ENCODE measurements around the gene IFNB1. TPM values are rescaled to one million over a fixed set of nuclear protein-coding genes. Genes with fewer than 3 reads are reported as not detected.
A peak's percentile ranks its signal among the peaks of the same experiment; 100 is the strongest.

Gene IFNB1
- total and polyA plus RNA-seq, 9 donors = not detected

- Histone ChIP-seq H3K4me3 (ENCODE audit: low read length) (no peak overlapping the region), H3K36me3 (ENCODE audit: control insufficient read depth, insufficient read depth, low read length) (no peaks in the 10 kb centered on the region), H3K27me3 (ENCODE audit: control insufficient read depth, insufficient read depth, low read length) (no peaks in the 10 kb centered on the region), H3K9me3 (replicated peaks; ENCODE audit: control insufficient read depth, low read depth, low read length) (no peaks in the 10 kb centered on the region), H3K4me1 (ENCODE audit: control insufficient read depth, insufficient read depth, low read length) (peaks cover 4% of the 10 kb centered on the region), H3K27ac (ENCODE audit: low read length) (no peak overlapping the region)
- no peak for DNase-seq
Observed at GRCh38 chr9:21070906-21071305, 6.8 kb downstream of the IFNB1 start.

DNA sequence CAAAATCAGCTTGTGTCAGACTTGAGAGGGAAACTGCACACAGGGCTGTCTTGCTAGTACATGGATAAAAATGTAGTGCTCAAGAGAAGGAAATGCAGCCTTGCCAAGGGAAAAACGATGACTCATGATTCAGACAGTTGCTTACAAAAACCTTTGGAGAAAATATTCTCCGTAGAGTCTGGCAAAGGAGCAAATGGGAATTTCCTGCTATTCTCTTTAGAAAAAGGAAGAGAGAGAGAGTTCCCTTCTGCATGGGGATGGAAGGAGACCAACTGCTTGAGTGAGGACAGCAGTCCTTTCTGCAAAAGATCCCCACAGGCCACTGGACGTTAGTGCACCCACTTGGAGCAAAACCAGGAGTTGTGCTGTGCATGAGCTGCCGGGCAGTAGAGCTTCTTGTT lies 7.6 kb downstream of the IFNB1 start:
- peak; percentile 97 for DNase-seq
- Histone ChIP-seq H3K4me3 (ENCODE audit: low read length) (no peak overlapping the region), H3K27me3 (ENCODE audit: control insufficient read depth, insufficient read depth, low read length) (no peaks in the 10 kb centered on the region), H3K9me3 (replicated peaks; ENCODE audit: control insufficient read depth, low read depth, low read length) (no peaks in the 10 kb centered on the region), H3K27ac (ENCODE audit: low read length) (peak overlapping the region; percentile 26), H3K36me3 (ENCODE audit: control insufficient read depth, insufficient read depth, low read length) (no peaks in the 10 kb centered on the region), H3K4me1 (ENCODE audit: control insufficient read depth, insufficient read depth, low read length) (peaks cover 4% of the 10 kb centered on the region)
- 18% methylated on average over 1 of the region's 4 CpGs for WGBS (ENCODE audit: insufficient coverage)

- no peaks in the 10 kb centered on the region for H3K27me3 ChIP-seq (ENCODE audit: control insufficient read depth, insufficient read depth, low read length)
- DNase-seq = peak; percentile 81
- WGBS (ENCODE audit: insufficient coverage) = no CpG with 5 or more reads among the region's 2 CpGs
- H3K27ac ChIP-seq (ENCODE audit: low read length) = no peak overlapping the region
- H3K4me3 ChIP-seq (ENCODE audit: low read length) = no peak overlapping the region
- H3K4me1 ChIP-seq (ENCODE audit: control insufficient read depth, insufficient read depth, low read length) = no peaks in the 10 kb centered on the region
- H3K9me3 ChIP-seq (replicated peaks; ENCODE audit: control insufficient read depth, low read depth, low read length) = no peaks in the 10 kb centered on the region
- no peaks in the 10 kb centered on the region for H3K36me3 ChIP-seq (ENCODE audit: control insufficient read depth, insufficient read depth, low read length)
Observed at GRCh38 chr9:21060919-21061561, 16.7 kb downstream of the IFNB1 start.

- H3K36me3 ChIP-seq (ENCODE audit: control insufficient read depth, insufficient read depth, low read length) = no peaks in the 10 kb centered on the region
- no peak for DNase-seq
- no peaks in the 10 kb centered on the region for H3K4me1 ChIP-seq (ENCODE audit: control insufficient read depth, insufficient read depth, low read length)
- H3K4me3 ChIP-seq (ENCODE audit: low read length) = no peak overlapping the region
- H3K27ac ChIP-seq (ENCODE audit: low read length) = no peak overlapping the region
- no CpG with 5 or more reads among the region's 1 CpG for WGBS (ENCODE audit: insufficient coverage)
- no peaks in the 10 kb centered on the region for H3K9me3 ChIP-seq (replicated peaks; ENCODE audit: control insufficient read depth, low read depth, low read length)
- no peaks in the 10 kb centered on the region for H3K27me3 ChIP-seq (ENCODE audit: control insufficient read depth, insufficient read depth, low read length)
Observed at GRCh38 chr9:21056931-21057330, 20.8 kb downstream of the IFNB1 start.

GRCh38 chr9:21053851-21054250 lies 23.9 kb downstream of the IFNB1 start:
- WGBS (ENCODE audit: insufficient coverage) = no CpG with 5 or more reads among the region's 2 CpGs
- H3K9me3 ChIP-seq (replicated peaks; ENCODE audit: control insufficient read depth, low read depth, low read length) = no peaks in the 10 kb centered on the region
- H3K27ac ChIP-seq (ENCODE audit: low read length) = no peak overlapping the region
- no peak for DNase-seq
- no peaks in the 10 kb centered on the region for H3K36me3 ChIP-seq (ENCODE audit: control insufficient read depth, insufficient read depth, low read length)
- no peaks in the 10 kb centered on the region for H3K4me1 ChIP-seq (ENCODE audit: control insufficient read depth, insufficient read depth, low read length)
- H3K4me3 ChIP-seq (ENCODE audit: low read length) = no peak overlapping the region
- H3K27me3 ChIP-seq (ENCODE audit: control insufficient read depth, insufficient read depth, low read length) = no peaks in the 10 kb centered on the region

DNA sequence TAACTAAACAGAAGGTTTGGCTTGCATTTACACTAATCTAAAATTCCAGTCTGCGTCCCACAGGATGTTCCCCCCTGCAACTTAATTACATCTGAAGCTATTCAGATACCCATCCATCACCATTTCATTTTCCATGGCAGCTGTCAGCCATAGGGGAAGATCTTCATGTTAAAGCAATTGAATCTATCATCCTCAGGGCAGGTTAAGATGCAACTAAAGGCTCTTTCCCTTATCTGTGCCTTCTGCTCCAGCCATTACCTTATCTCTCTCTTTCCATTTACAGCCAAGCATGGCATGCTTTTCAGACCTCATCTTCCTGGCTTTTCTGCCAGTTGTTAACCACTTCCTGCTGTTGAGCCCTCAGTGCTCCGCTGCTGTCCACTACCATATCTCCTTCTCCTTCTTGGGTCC lies 30.5 kb downstream of the IFNB1 start:
- Histone ChIP-seq H3K27me3 (ENCODE audit: control insufficient read depth, insufficient read depth, low read length) (no peaks in the 10 kb centered on the region), H3K9me3 (replicated peaks; ENCODE audit: control insufficient read depth, low read depth, low read length) (no peaks in the 10 kb centered on the region), H3K4me1 (ENCODE audit: control insufficient read depth, insufficient read depth, low read length) (no peaks in the 10 kb centered on the region), H3K4me3 (ENCODE audit: low read length) (no peak overlapping the region), H3K36me3 (ENCODE audit: control insufficient read depth, insufficient read depth, low read length) (no peaks in the 10 kb centered on the region), H3K27ac (ENCODE audit: low read length) (no peak overlapping the region)
- DNase-seq = no peak
- WGBS (ENCODE audit: insufficient coverage) = no CpG with 5 or more reads among the region's 2 CpGs

DNA sequence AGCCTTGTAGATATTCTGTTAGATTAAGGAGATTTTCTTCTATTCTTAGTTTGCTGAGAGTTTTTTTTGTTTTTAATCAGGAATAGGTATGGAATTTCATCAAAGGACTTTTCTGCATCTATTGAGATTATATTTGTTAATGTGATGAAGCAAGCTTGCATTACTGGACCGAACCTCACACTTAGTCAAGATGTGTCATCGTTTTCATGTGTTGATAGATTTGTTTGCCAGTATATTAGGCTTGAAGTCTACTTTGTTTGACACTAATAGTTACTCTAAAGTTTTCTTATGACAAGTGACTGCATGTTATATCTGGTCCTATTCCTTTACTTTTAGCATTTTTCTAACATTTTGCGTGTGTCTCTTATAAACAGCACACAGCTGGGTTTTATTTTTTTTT lies 33.9 kb downstream of the IFNB1 start:
- H3K27ac ChIP-seq (ENCODE audit: low read length) = no peak overlapping the region
- no peaks in the 10 kb centered on the region for H3K4me1 ChIP-seq (ENCODE audit: control insufficient read depth, insufficient read depth, low read length)
- H3K4me3 ChIP-seq (ENCODE audit: low read length) = no peak overlapping the region
- no peaks in the 10 kb centered on the region for H3K27me3 ChIP-seq (ENCODE audit: control insufficient read depth, insufficient read depth, low read length)
- no peak for DNase-seq
- H3K9me3 ChIP-seq (replicated peaks; ENCODE audit: control insufficient read depth, low read depth, low read length) = no peaks in the 10 kb centered on the region
- no peaks in the 10 kb centered on the region for H3K36me3 ChIP-seq (ENCODE audit: control insufficient read depth, insufficient read depth, low read length)
- WGBS (ENCODE audit: insufficient coverage) = no CpG with 5 or more reads among the region's 3 CpGs

DNA sequence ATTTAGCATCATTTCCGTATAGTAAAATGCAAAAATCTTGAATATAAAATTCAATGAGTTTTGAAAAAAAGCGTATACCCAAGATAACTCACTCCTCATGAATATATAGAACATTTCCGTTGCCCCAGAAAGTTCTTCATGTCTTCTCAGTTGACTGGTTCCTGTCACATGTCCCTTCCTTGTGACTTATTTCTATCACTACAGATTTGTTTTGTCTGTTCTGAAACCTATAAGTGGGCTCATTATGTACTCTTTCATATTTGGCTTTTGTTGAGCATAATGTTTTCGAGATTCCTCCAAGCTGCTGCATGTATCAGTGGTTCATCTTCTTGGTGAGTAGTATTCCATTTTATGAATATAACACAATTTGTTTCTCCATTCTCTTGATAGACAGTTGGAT lies 35.3 kb downstream of the IFNB1 start:
- no peaks in the 10 kb centered on the region for H3K36me3 ChIP-seq (ENCODE audit: control insufficient read depth, insufficient read depth, low read length)
- H3K27me3 ChIP-seq (ENCODE audit: control insufficient read depth, insufficient read depth, low read length) = no peaks in the 10 kb centered on the region
- H3K9me3 ChIP-seq (replicated peaks; ENCODE audit: control insufficient read depth, low read depth, low read length) = no peaks in the 10 kb centered on the region
- no peak overlapping the region for H3K4me3 ChIP-seq (ENCODE audit: low read length)
- no peak for DNase-seq
- H3K4me1 ChIP-seq (ENCODE audit: control insufficient read depth, insufficient read depth, low read length) = no peaks in the 10 kb centered on the region
- no CpG with 5 or more reads among the region's 4 CpGs for WGBS (ENCODE audit: insufficient coverage)
- no peak overlapping the region for H3K27ac ChIP-seq (ENCODE audit: low read length)

- Histone ChIP-seq H3K4me3 (ENCODE audit: low read length) (no peak overlapping the region), H3K9me3 (replicated peaks; ENCODE audit: control insufficient read depth, low read depth, low read length) (no peaks in the 10 kb centered on the region), H3K27ac (ENCODE audit: low read length) (no peak overlapping the region), H3K4me1 (ENCODE audit: control insufficient read depth, insufficient read depth, low read length) (no peaks in the 10 kb centered on the region), H3K27me3 (ENCODE audit: control insufficient read depth, insufficient read depth, low read length) (no peaks in the 10 kb centered on the region), H3K36me3 (ENCODE audit: control insufficient read depth, insufficient read depth, low read length) (no peaks in the 10 kb centered on the region)
- WGBS (ENCODE audit: insufficient coverage) = no CpG with 5 or more reads among the region's 1 CpG
- no peak for DNase-seq
Observed at GRCh38 chr9:21039302-21039701, 38.4 kb downstream of the IFNB1 start.

DNA sequence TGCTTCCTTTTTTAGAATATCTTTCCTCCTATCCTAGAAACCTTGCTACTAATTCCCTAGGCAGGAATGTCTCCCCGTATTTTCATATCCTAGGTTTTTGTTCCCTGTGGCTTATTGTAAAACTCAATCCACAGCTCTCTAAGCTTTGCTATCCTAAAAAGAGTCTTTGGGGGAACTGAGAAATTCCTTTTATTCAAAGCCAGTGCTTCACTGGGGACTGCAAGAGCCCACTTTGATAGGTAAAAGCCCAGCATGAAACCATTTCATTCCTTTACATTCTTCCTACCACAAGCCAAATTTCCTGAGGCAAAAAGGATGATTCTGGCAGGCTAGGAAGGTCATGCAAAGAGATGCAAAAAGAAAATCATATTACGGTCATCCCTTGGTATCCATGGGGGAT lies 40.5 kb downstream of the IFNB1 start:
- no peaks in the 10 kb centered on the region for H3K9me3 ChIP-seq (replicated peaks; ENCODE audit: control insufficient read depth, low read depth, low read length)
- no CpG with 5 or more reads among the region's 2 CpGs for WGBS (ENCODE audit: insufficient coverage)
- no peak overlapping the region for H3K27ac ChIP-seq (ENCODE audit: low read length)
- H3K36me3 ChIP-seq (ENCODE audit: control insufficient read depth, insufficient read depth, low read length) = no peaks in the 10 kb centered on the region
- H3K4me1 ChIP-seq (ENCODE audit: control insufficient read depth, insufficient read depth, low read length) = no peaks in the 10 kb centered on the region
- no peak overlapping the region for H3K4me3 ChIP-seq (ENCODE audit: low read length)
- DNase-seq = no peak
- peaks cover under 1% of the 10 kb centered on the region for H3K27me3 ChIP-seq (ENCODE audit: control insufficient read depth, insufficient read depth, low read length)

- DNase-seq = no peak
- H3K9me3 ChIP-seq (replicated peaks; ENCODE audit: control insufficient read depth, low read depth, low read length) = no peaks in the 10 kb centered on the region
- H3K27ac ChIP-seq (ENCODE audit: low read length) = no peak overlapping the region
- H3K4me3 ChIP-seq (ENCODE audit: low read length) = peak overlapping the region; percentile 40
- peaks cover 5% of the 10 kb centered on the region for H3K27me3 ChIP-seq (ENCODE audit: control insufficient read depth, insufficient read depth, low read length)
- H3K36me3 ChIP-seq (ENCODE audit: control insufficient read depth, insufficient read depth, low read length) = no peaks in the 10 kb centered on the region
- 68% methylated on average over 22 of the region's 22 CpGs for WGBS (ENCODE audit: insufficient coverage)
- H3K4me1 ChIP-seq (ENCODE audit: control insufficient read depth, insufficient read depth, low read length) = peaks cover 4% of the 10 kb centered on the region
Observed at GRCh38 chr9:21031808-21032183, 45.9 kb downstream of the IFNB1 start.
